ENCODE results near the gene PBX1.

- TF ChIP-seq CTCF (conservative IDR thresholded peaks at IDR 0.05; ENCODE audit: low read depth, low read length) (no peak), MAZ (IDR thresholded peaks at IDR 0.05; ENCODE audit: borderline replicate concordance, low read depth, low read length) (no peak), NFE2L2 (IDR thresholded peaks at IDR 0.05; ENCODE audit: low read depth, low read length) (no peak)
Observed at GRCh38 chr1:164569241-164569640, 10.3 kb downstream of the PBX1 start.
